Measurements from ENCODE around the gene CFAP54. TPM values are rescaled to one million over a fixed set of nuclear protein-coding genes. Genes with fewer than 3 reads are reported as not detected.

CFAP54 gene
- total RNA-seq, 1 donor from 2014 or later, result 0.54 TPM

- TF ChIP-seq, protein P1, sequence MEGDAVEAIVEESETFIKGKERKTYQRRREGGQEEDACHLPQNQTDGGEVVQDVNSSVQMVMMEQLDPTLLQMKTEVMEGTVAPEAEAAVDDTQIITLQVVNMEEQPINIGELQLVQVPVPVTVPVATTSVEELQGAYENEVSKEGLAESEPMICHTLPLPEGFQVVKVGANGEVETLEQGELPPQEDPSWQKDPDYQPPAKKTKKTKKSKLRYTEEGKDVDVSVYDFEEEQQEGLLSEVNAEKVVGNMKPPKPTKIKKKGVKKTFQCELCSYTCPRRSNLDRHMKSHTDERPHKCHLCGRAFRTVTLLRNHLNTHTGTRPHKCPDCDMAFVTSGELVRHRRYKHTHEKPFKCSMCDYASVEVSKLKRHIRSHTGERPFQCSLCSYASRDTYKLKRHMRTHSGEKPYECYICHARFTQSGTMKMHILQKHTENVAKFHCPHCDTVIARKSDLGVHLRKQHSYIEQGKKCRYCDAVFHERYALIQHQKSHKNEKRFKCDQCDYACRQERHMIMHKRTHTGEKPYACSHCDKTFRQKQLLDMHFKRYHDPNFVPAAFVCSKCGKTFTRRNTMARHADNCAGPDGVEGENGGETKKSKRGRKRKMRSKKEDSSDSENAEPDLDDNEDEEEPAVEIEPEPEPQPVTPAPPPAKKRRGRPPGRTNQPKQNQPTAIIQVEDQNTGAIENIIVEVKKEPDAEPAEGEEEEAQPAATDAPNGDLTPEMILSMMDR (IDR thresholded peaks at IDR 0.05; ENCODE audit: unreplicated experiment), result no peak
- Mint-ChIP-seq H3K4me3 (no peak overlapping the region), H3K36me3 (no peaks in the 10 kb centered on the region), H3K9me3 (no peaks in the 10 kb centered on the region), H3K27me3 (ENCODE audit: low read depth) (no peaks in the 10 kb centered on the region), H3K4me1 (no peaks in the 10 kb centered on the region), H3K27ac (no peak overlapping the region)
- DNase-seq (ENCODE audit: low spot score in 2 of 2, unreplicated experiment in 2 of 2), result no peak
These were observed 11.4 kb upstream of the CFAP54 start for GRCh38 chr12:96478011-96478410.

DNA sequence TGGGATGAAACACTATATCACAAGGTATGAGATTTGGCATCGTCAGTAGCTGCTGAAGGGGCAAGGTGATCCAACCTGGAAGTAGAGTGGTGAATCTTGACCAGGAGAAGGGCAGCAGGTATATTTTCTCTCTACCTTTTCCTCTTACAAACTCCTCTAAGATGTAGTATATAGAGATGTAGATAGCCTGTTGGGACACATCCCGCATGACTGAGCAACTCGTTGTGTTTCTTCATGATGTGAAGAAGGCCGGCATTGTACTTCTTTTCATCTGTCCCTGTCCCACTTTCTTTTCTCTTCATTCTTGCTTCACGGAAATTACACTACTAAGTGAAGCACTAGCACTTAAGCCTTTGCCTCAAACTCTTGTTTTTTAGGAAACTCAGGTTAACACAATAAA is 7.3 kb upstream of the CFAP54 start:
- Mint-ChIP-seq H3K36me3 (no peaks in the 10 kb centered on the region), H3K9me3 (no peaks in the 10 kb centered on the region), H3K27me3 (ENCODE audit: low read depth) (peaks cover 2% of the 10 kb centered on the region), H3K4me3 (no peak overlapping the region), H3K4me1 (no peaks in the 10 kb centered on the region), H3K27ac (no peak overlapping the region)
- TF ChIP-seq, protein P1 (IDR thresholded peaks at IDR 0.05; ENCODE audit: unreplicated experiment), result no peak
- DNase-seq (ENCODE audit: low spot score in 2 of 2, unreplicated experiment in 2 of 2), result no peak

- H3K27ac Mint-ChIP-seq, result no peak overlapping the region
- no peak overlapping the region for H3K4me3 Mint-ChIP-seq
- H3K27me3 Mint-ChIP-seq (ENCODE audit: low read depth), result peaks cover 7% of the 10 kb centered on the region
- H3K4me1 Mint-ChIP-seq, result no peaks in the 10 kb centered on the region
- no peaks in the 10 kb centered on the region for H3K9me3 Mint-ChIP-seq
- DNase-seq (ENCODE audit: low spot score in 2 of 2, unreplicated experiment in 2 of 2), result no peak
- H3K36me3 Mint-ChIP-seq, result no peaks in the 10 kb centered on the region
- TF ChIP-seq, protein P1 (IDR thresholded peaks at IDR 0.05; ENCODE audit: unreplicated experiment), result no peak
These were observed 6.3 kb upstream of the CFAP54 start for GRCh38 chr12:96483116-96483515.

DNA sequence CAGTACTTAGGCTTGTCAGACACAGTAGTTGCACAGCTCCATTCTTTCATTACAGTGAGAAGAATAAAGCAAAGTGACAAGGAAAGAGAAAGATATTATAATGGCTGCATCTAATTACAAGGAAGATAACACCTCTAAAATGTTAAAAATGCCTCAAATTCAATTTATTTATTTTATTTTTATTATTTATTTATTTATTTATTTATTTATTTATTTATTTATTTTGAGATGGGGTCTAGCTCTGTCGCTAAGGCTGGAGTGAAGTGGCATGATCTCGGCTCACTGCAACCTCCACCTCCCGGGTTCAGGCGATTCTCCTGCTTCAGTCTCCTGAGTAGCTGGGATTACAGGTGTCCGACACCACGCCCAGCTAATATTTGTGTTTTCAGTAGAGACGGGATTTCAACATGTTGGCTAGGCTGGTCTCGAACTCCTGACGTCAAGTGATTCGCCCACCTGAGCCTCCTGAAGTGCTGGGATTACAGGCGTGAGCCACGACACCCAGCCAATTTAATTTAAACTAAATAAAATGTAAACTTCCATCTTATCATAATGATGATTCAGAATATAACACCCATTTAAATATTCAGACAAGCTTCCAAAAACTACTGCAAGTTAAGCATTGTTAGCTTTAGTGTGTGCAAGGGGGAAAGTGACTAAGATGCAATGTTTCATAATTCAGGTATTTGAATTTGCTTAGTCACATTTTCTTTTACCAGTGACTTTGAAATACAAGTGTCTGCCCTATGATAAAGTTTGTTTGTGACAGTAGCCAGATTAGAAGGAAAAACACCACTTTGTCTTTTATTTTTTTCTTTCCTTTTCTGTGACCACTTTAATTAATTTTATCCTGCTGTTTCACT is 2.4 kb upstream of the CFAP54 start:
- Mint-ChIP-seq H3K27me3 (ENCODE audit: low read depth) (peaks cover 32% of the 10 kb centered on the region), H3K36me3 (no peaks in the 10 kb centered on the region), H3K4me3 (no peak overlapping the region), H3K4me1 (peaks cover 3% of the 10 kb centered on the region), H3K27ac (no peak overlapping the region), H3K9me3 (no peaks in the 10 kb centered on the region)
- no peak for DNase-seq (ENCODE audit: low spot score in 2 of 2, unreplicated experiment in 2 of 2)
- TF ChIP-seq, protein P1 (IDR thresholded peaks at IDR 0.05; ENCODE audit: unreplicated experiment), result no peak

DNA sequence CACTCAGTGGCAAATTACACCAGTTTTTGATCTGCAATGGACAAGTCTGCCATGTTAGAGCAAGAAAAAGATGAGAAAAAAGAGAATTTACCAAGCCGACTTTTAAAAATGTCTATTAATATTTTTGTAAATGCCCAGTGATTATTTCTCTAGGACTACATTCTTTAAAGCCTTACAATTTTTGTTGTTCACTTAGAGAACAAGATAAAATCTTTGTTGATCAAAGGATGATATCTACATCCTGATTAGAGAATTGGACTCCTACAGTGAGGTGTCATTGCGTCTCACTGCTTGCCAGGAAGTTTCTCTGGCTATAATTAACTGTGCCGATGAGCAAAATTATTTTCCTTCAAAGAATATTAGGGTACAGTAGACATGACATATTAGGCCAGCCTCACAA is 1.7 kb upstream of the CFAP54 start:
- Mint-ChIP-seq H3K4me3 (no peak overlapping the region), H3K9me3 (no peaks in the 10 kb centered on the region), H3K27me3 (ENCODE audit: low read depth) (peaks cover 35% of the 10 kb centered on the region), H3K4me1 (peaks cover 3% of the 10 kb centered on the region), H3K27ac (no peak overlapping the region), H3K36me3 (no peaks in the 10 kb centered on the region)
- TF ChIP-seq, protein P1 (IDR thresholded peaks at IDR 0.05; ENCODE audit: unreplicated experiment), result no peak
- DNase-seq (ENCODE audit: low spot score in 2 of 2, unreplicated experiment in 2 of 2), result no peak
